HepG2 (cell line): Measurements from ENCODE around the gene AP4S1. TPM values are rescaled to one million over a fixed set of nuclear protein-coding genes. Genes with fewer than 3 reads are reported as not detected.

Experiments used
- ATAC-seq: fragments of 200-7000 bp; cut with Tn5 transposase; 3 replicates; pipeline ENCODE4 v1.9.1; 2020; ENCODE audit warnings: mild to moderate bottlenecking, moderate library complexity
- BruUV-seq: library from RNA; stranded (reverse); fragments of 400-500 nt; replicated peaks from 2 replicates; lab custom pipeline; 2021; lab: Mats Ljungman, UMichigan
- CTCF ChIA-PET: fragments of 300-600 bp; formaldehyde crosslinking; extraction: SDS; loops from one replicate; lab custom pipeline; 2021; ENCODE audit warnings: low total read pairs, inconsistent platforms, low intra/inter-chr PET ratio; lab: Yijun Ruan, JAX
- POLR2A ChIA-PET: fragments of 350-600 bp; sonication (Branson Sonifier 250); formaldehyde crosslinking; loops from one replicate; lab custom pipeline; 2020; ENCODE audit warnings: antibody characterized with exemption, inconsistent platforms; lab: Yijun Ruan, JAX
- DNase-seq: peaks from one replicate; pipeline ENCODE4 v3.0.0-alpha.2; 2015; ENCODE audit warnings: low spot score
- FAIRE-seq: peaks from 3 replicates; lab custom pipeline; 2011; peaks lifted over from hg19 to GRCh38; lab: Jason Lieb, UNC
- H2AFZ ChIP-seq: one replicate; pipeline ENCODE4 v1.6.1; 2011; ENCODE audit warnings: low read length, inconsistent platforms
- H3K27ac ChIP-seq: fragments of 300-600 bp; 3 replicates; pipeline ENCODE4 v1.8.0; 2011; ENCODE audit warnings: mixed run types, mild to moderate bottlenecking, mixed read lengths, low read length, inconsistent platforms; ENCODE audit not compliant: insufficient read depth; ENCODE audit errors: extremely low read length
- H3K27me3 ChIP-seq, 2 experiments: fragments of 200-600 bp in 1 of 2; 2 replicates in 1 of 2; 3 replicates in 1 of 2; pipeline versions ENCODE4 v1.6.0 to v1.8.0; 2011; ENCODE audit warnings: low read length in 2 of 2, mild to moderate bottlenecking in 2 of 2, moderate library complexity in 2 of 2, inconsistent platforms in 1 of 2; ENCODE audit not compliant: insufficient read depth in 2 of 2, control insufficient read depth in 1 of 2
- H3K36me3 ChIP-seq, 2 experiments: fragments of 200-600 bp in 1 of 2; replicated peaks in 1 of 2; 2 replicates in 1 of 2; 3 replicates in 1 of 2; pipeline versions ENCODE4 v1.5.1 to v1.8.0; 2011; ENCODE audit warnings: low read length in 2 of 2, inconsistent platforms in 1 of 2; ENCODE audit not compliant: insufficient read depth in 2 of 2, control insufficient read depth in 1 of 2
- H3K4me1 ChIP-seq: 2 replicates; pipeline ENCODE4 v1.5.1; 2012; ENCODE audit warnings: low read length, inconsistent platforms; ENCODE audit not compliant: insufficient read depth
- H3K4me2 ChIP-seq: 2 replicates; pipeline ENCODE4 v1.6.0; 2011; ENCODE audit warnings: low read depth, low read length, inconsistent platforms
- H3K4me3 ChIP-seq, 3 experiments: fragments of 200-600 bp in 1 of 3; sonication (generic), shearing (Covaris generic) in 1 of 3; replicated peaks in 1 of 3; 2 replicates each; pipeline ENCODE4 v1.5.1; 2011 to 2016; ENCODE audit warnings: low read length in 3 of 3, inconsistent platforms in 2 of 3, low read depth in 2 of 3, mild to moderate bottlenecking in 2 of 3, control low read depth in 1 of 3, mixed read lengths in 1 of 3; ENCODE audit not compliant: insufficient read depth in 1 of 3
- H3K79me2 ChIP-seq: one replicate; pipeline ENCODE4 v1.6.1; 2011; ENCODE audit warnings: low read length, inconsistent platforms; ENCODE audit not compliant: insufficient read depth
- H3K9ac ChIP-seq: 2 replicates; pipeline ENCODE4 v1.6.0; 2011; ENCODE audit warnings: mild to moderate bottlenecking, low read depth, low read length, inconsistent platforms; ENCODE audit not compliant: insufficient read depth
- H3K9me3 ChIP-seq: 2 replicates; pipeline ENCODE4 v1.5.1; 2012; ENCODE audit warnings: mild to moderate bottlenecking, low read length
- H4K20me1 ChIP-seq: 2 replicates; pipeline ENCODE4 v1.6.0; 2011; ENCODE audit warnings: inconsistent platforms, mild to moderate bottlenecking, low read length, moderate library complexity; ENCODE audit not compliant: insufficient read depth
- ERF ChIP-seq: IDR thresholded peaks from 2 replicates; pipeline ENCODE4 v1.6.1; 2018; ENCODE audit warnings: missing biosample characterization, missing genetic modification reagents
- ETV5 ChIP-seq: IDR thresholded peaks from 2 replicates; pipeline ENCODE4 v1.6.1; 2018; ENCODE audit warnings: missing biosample characterization, missing genetic modification reagents, inconsistent platforms, borderline replicate concordance
- TEAD3 ChIP-seq: optimal IDR thresholded peaks from 2 replicates; pipeline ENCODE3; 2016; ENCODE audit warnings: borderline replicate concordance
- ZNF772 ChIP-seq: sonication (generic); formaldehyde crosslinking; IDR thresholded peaks from 2 replicates; pipeline ENCODE4 v1.5.0; 2020; ENCODE audit warnings: mild to moderate bottlenecking, missing genetic modification reagents
- ZNF782 ChIP-seq: sonication (generic); formaldehyde crosslinking; IDR thresholded peaks from 2 replicates; pipeline ENCODE4 v1.4.0; 2020; ENCODE audit warnings: missing genetic modification reagents, mild to moderate bottlenecking, borderline replicate concordance
- WGBS: methylation state at CpG from one replicate; pipeline ENCODE4 v1.1.6; 2017; ENCODE audit warnings: low lambda C conversion rate; 5-methylcytosine and 5-hydroxymethylcytosine counted together
- in situ Hi-C: cut with HindIII; loops from 2 replicates; pipeline ENCODE4 v1.10.0; 2017; ENCODE audit warnings: low pct_unique_long_range_greater_than_20kb; ENCODE audit not compliant: extremely low pct_ligation_motif_present
- intact Hi-C: fragments of 100-400 bp; cut with micrococcal nuclease; formaldehyde crosslinking; loops from one replicate; pipeline ENCODE4 v1.10.0; 2022; ENCODE audit not compliant: unreplicated experiment
- polyA plus RNA-seq, 8 experiments: library from polyadenylated mRNA; depleted of rRNA in 3 of 8; stranded (reverse) in 7 of 8; unstranded in 1 of 8; fragments of >200 nt; fragmentation: Illumina TruSeq in 4 of 8; extraction: Trizol in 4 of 8; gene quantifications; 2 replicates each; pipeline versions ENCODE4 v1.2.1 to v1.2.3, GENCODE V29; 2011 to 2016; ENCODE audit warnings: low read depth in 4 of 8, missing spikeins in 1 of 8, mixed read lengths in 1 of 8; ENCODE audit not compliant: insufficient read depth in 1 of 8
- total RNA-seq, 5 experiments: library from RNA; depleted of rRNA; stranded (reverse); fragments of >200 nt; fragmentation: Illumina TruSeq; extraction: Trizol; gene quantifications; 2 replicates each; pipeline ENCODE4 v1.2.3, GENCODE V29; 2016; ENCODE audit warnings: low read depth in 1 of 5
- TF ChIP-seq, protein P1 (sequence below): sonication (generic); formaldehyde crosslinking; IDR thresholded peaks from 2 replicates; pipeline ENCODE4 v1.5.1; 2020; ENCODE audit warnings: mild to moderate bottlenecking, missing genetic modification reagents, moderate library complexity
- TF ChIP-seq, protein P2 (sequence below): sonication (generic); formaldehyde crosslinking; IDR thresholded peaks from 2 replicates; pipeline ENCODE4 v1.4.0; 2020; ENCODE audit warnings: mild to moderate bottlenecking, missing genetic modification reagents
- TF ChIP-seq, protein P3 (sequence below): sonication (generic); formaldehyde crosslinking; IDR thresholded peaks from 2 replicates; pipeline ENCODE4 v1.5.1; 2020; ENCODE audit warnings: mild to moderate bottlenecking, moderate library complexity, missing genetic modification reagents
- TF ChIP-seq, protein P4 (sequence below): sonication (generic); formaldehyde crosslinking; IDR thresholded peaks from 2 replicates; pipeline ENCODE4 v1.8.1; 2023; ENCODE audit warnings: mild to moderate bottlenecking, moderate library complexity, missing genetic modification reagents

Gene AP4S1
- total and polyA plus RNA-seq, 2 of the 13 experiments (the other 11 are each of a cell fraction or from before 2014, with no cell fraction given), result 3.9 to 21.1 TPM

DNA sequence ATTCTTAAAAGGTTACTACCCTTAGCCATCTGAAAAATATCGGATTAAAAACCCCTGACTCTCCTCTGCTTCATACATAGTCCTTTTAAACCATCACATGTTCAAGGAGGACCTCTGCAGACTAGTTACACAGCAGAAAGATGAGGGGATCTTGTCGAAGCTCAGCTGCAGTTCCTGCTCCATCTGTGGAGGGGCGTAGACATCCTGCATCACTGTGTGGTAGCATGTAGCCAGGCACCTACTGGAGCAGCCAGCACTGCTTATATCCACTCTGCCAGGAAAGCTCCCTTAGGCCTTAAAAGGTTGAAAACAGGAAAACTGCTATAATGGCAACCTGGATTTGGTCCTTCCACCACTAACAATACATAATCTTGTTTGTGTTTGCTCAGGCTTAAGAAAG lies 58.3 kb downstream of the AP4S1 start:
- no TSS peak for BruUV-seq
- Histone ChIP-seq H3K79me2 (no peaks in the 10 kb centered on the region), H3K36me3 (peaks cover 0 to 5% of the 10 kb centered on the region in 2 experiments; a peak in 1 of 5 replicates), H3K4me3 (no peak overlapping the region), H3K4me1 (0 out of 2 replicates have a peak, but pooled peaks cover 7% of the 10 kb centered on the region), H3K4me2 (no peak overlapping the region), H3K9ac (no peak overlapping the region), H3K27ac (no peak overlapping the region), H3K27me3 (no peaks in the 10 kb centered on the region), H2AFZ (no peak overlapping the region), H3K9me3 (no peaks in the 10 kb centered on the region), H4K20me1 (no peaks in the 10 kb centered on the region)
- ATAC-seq (peak; percentile 31), FAIRE-seq (no peak), DNase-seq (no peak)
- TF ChIP-seq, protein P1, sequence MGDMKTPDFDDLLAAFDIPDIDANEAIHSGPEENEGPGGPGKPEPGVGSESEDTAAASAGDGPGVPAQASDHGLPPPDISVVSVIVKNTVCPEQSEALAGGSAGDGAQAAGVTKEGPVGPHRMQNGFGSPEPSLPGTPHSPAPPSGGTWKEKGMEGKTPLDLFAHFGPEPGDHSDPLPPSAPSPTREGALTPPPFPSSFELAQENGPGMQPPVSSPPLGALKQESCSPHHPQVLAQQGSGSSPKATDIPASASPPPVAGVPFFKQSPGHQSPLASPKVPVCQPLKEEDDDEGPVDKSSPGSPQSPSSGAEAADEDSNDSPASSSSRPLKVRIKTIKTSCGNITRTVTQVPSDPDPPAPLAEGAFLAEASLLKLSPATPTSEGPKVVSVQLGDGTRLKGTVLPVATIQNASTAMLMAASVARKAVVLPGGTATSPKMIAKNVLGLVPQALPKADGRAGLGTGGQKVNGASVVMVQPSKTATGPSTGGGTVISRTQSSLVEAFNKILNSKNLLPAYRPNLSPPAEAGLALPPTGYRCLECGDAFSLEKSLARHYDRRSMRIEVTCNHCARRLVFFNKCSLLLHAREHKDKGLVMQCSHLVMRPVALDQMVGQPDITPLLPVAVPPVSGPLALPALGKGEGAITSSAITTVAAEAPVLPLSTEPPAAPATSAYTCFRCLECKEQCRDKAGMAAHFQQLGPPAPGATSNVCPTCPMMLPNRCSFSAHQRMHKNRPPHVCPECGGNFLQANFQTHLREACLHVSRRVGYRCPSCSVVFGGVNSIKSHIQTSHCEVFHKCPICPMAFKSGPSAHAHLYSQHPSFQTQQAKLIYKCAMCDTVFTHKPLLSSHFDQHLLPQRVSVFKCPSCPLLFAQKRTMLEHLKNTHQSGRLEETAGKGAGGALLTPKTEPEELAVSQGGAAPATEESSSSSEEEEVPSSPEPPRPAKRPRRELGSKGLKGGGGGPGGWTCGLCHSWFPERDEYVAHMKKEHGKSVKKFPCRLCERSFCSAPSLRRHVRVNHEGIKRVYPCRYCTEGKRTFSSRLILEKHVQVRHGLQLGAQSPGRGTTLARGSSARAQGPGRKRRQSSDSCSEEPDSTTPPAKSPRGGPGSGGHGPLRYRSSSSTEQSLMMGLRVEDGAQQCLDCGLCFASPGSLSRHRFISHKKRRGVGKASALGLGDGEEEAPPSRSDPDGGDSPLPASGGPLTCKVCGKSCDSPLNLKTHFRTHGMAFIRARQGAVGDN (CRISPR knock-in tag), result no peak
- TF ChIP-seq ETV5 (CRISPR knock-in tag) (0 out of 2 replicates have a peak, but pooled peaks have one; percentile 15), TEAD3 (CRISPR knock-in tag) (peak; percentile 44), ZNF772 (CRISPR knock-in tag) (0 out of 2 replicates have a peak, but pooled peaks have one; percentile 38), ERF (CRISPR knock-in tag) (0 out of 2 replicates have a peak, but pooled peaks have one; percentile 35), ZNF782 (CRISPR knock-in tag) (no peak)
- TF ChIP-seq, protein P2, sequence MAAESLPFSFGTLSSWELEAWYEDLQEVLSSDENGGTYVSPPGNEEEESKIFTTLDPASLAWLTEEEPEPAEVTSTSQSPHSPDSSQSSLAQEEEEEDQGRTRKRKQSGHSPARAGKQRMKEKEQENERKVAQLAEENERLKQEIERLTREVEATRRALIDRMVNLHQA (CRISPR knock-in tag), result no peak
- TF ChIP-seq, protein P3, sequence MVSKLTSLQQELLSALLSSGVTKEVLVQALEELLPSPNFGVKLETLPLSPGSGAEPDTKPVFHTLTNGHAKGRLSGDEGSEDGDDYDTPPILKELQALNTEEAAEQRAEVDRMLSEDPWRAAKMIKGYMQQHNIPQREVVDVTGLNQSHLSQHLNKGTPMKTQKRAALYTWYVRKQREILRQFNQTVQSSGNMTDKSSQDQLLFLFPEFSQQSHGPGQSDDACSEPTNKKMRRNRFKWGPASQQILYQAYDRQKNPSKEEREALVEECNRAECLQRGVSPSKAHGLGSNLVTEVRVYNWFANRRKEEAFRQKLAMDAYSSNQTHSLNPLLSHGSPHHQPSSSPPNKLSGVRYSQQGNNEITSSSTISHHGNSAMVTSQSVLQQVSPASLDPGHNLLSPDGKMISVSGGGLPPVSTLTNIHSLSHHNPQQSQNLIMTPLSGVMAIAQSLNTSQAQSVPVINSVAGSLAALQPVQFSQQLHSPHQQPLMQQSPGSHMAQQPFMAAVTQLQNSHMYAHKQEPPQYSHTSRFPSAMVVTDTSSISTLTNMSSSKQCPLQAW (CRISPR knock-in tag), result 0 out of 2 replicates have a peak, but pooled peaks have one; percentile 31
- TF ChIP-seq, protein P4, sequence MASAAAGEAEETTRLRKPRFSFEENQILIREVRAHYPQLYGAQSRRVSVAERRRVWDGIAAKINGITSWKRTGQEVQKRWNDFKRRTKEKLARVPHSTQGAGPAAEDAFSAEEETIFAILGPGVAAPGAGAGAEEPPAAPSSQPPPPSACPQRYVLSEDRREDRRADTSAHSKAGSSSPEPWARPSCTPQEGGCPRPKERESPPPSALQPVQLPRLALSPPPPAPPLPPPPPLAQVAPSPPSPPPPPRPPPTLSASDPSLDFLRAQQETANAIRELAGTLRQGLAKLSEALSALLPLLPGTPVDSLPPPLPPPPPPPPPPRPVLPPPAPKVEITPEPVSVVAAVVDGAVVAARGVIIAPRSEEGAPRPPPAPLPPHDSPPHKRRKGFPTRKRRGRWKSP, result 0 out of 2 replicates have a peak, but pooled peaks have one; percentile 41
- 88% methylated on average over 3 of the region's 3 CpGs for WGBS
- in situ Hi-C loops, result loop anchor here (5.0 to 10.0 kb wide), 2 partner anchors 59 to 101 kb away; partner anchors contain the start of genes AP4S1 and STRN3
- POLR2A ChIA-PET, result interaction anchor here (2.7 kb wide), 1 partner anchor 58 kb away, joined by 16 read pairs; the partner anchor contains the start of gene STRN3
- CTCF ChIA-PET, result interaction anchor here (1.5 kb wide), 1 partner anchor 104 kb away, joined by 15 read pairs; no protein-coding TSS in a partner anchor
- intact Hi-C loops, result loop anchor here (2.0 to 5.0 kb wide), 2 partner anchors 146 to 209 kb away; partner anchors contain the start of gene COCH
